HEK293 (cell line): ENCODE measurements around the gene ACTL8.

ENCODE experiments used
- CTCF ChIA-PET: fragments of 350-600 bp; formaldehyde crosslinking; extraction: SDS; loops from one replicate; lab custom pipeline; 2021; ENCODE audit warnings: antibody characterized with exemption; lab: Yijun Ruan, JAX
- POLR2A ChIA-PET: fragments of 300-600 bp; formaldehyde crosslinking; extraction: SDS; loops from one replicate; lab custom pipeline; 2020; ENCODE audit warnings: antibody characterized with exemption, inconsistent platforms; lab: Yijun Ruan, JAX
- H3K27ac ChIP-seq: fragments of 200-500 bp; sonication (Bioruptor generic); 2 replicates; pipeline ENCODE4 v1.5.1; 2014; ENCODE audit warnings: low read depth, low read length, control low read depth, inconsistent platforms; ENCODE audit errors: extremely low read depth
- H3K36me3 ChIP-seq, 2 experiments: fragments of 200-500 bp in 1 of 2; sonication (Bioruptor generic) in 1 of 2; 1 replicate in 1 of 2; 2 replicates in 1 of 2; pipeline ENCODE4 v1.5.1; 2014 to 2017; ENCODE audit warnings: inconsistent platforms in 2 of 2, low read length in 2 of 2; ENCODE audit not compliant: control insufficient read depth in 2 of 2, insufficient read depth in 1 of 2
- H3K4me1 ChIP-seq: fragments of 200-500 bp; sonication (Bioruptor generic); 2 replicates; pipeline ENCODE4 v1.5.1; 2014; ENCODE audit warnings: mild to moderate bottlenecking, low read length, inconsistent platforms; ENCODE audit not compliant: control insufficient read depth, insufficient read depth
- H3K4me3 ChIP-seq: 2 replicates; pipeline ENCODE4 v1.5.1; 2011; ENCODE audit warnings: low read depth, mild to moderate bottlenecking, control low read depth, low read length, moderate library complexity
- H3K9me3 ChIP-seq: fragments of 200-500 bp; sonication (Bioruptor generic); 2 replicates; pipeline ENCODE4 v1.5.1; 2014; ENCODE audit warnings: low read depth, low read length, inconsistent platforms; ENCODE audit not compliant: control insufficient read depth, insufficient read depth
- EGR2 ChIP-seq: fragments of 450-650 bp; formaldehyde crosslinking; IDR thresholded peaks from 2 replicates; pipeline ENCODE4 v1.5.1; 2016; ENCODE audit warnings: low read depth, missing biosample characterization, missing genetic modification characterization
- GFI1B ChIP-seq: fragments of 450-650 bp; formaldehyde crosslinking; IDR thresholded peaks from 2 replicates; pipeline ENCODE4 v1.5.1; 2016; ENCODE audit warnings: missing biosample characterization, missing genetic modification characterization
- SCRT2 ChIP-seq: fragments of 450-650 bp; formaldehyde crosslinking; IDR thresholded peaks from 2 replicates; pipeline ENCODE4 v1.5.1; 2016; ENCODE audit warnings: missing biosample characterization, missing genetic modification characterization
- SETDB1 ChIP-seq: IDR thresholded peaks from one replicate; pipeline ENCODE4 v1.6.1; 2017; ENCODE audit warnings: mild to moderate bottlenecking, low read length, moderate library complexity, mixed read lengths; ENCODE audit not compliant: insufficient read length
- ZBTB20 ChIP-seq: fragments of 450-650 bp; formaldehyde crosslinking; IDR thresholded peaks from 2 replicates; pipeline ENCODE4 v1.5.1; 2016; ENCODE audit warnings: missing biosample characterization, missing genetic modification characterization
- ZBTB48 ChIP-seq: fragments of 450-650 bp; formaldehyde crosslinking; IDR thresholded peaks from 2 replicates; pipeline ENCODE4 v1.5.1; 2016; ENCODE audit warnings: missing biosample characterization, missing genetic modification characterization
- ZBTB8A ChIP-seq: fragments of 450-650 bp; formaldehyde crosslinking; IDR thresholded peaks from 2 replicates; pipeline ENCODE4 v1.5.1; 2016; ENCODE audit warnings: missing biosample characterization, missing genetic modification characterization
- ZFP3 ChIP-seq: fragments of 450-650 bp; formaldehyde crosslinking; IDR thresholded peaks from 2 replicates; pipeline ENCODE4 v1.5.1; 2016; ENCODE audit warnings: low read depth, missing biosample characterization, missing genetic modification characterization
- ZIC2 ChIP-seq: fragments of 450-650 bp; formaldehyde crosslinking; IDR thresholded peaks from 2 replicates; pipeline ENCODE4 v1.5.1; 2016; ENCODE audit warnings: missing biosample characterization, missing genetic modification characterization
- ZNF10 ChIP-seq: fragments of 450-650 bp; formaldehyde crosslinking; IDR thresholded peaks from 2 replicates; pipeline ENCODE4 v1.5.1; 2017; ENCODE audit warnings: missing biosample characterization, missing genetic modification characterization
- ZNF140 ChIP-seq: fragments of 450-650 bp; formaldehyde crosslinking; IDR thresholded peaks from 2 replicates; pipeline ENCODE4 v1.5.1; 2016; ENCODE audit warnings: missing biosample characterization, missing genetic modification characterization
- ZNF169 ChIP-seq: fragments of 450-650 bp; formaldehyde crosslinking; IDR thresholded peaks from 2 replicates; pipeline ENCODE4 v1.5.1; 2016; ENCODE audit warnings: missing biosample characterization, missing genetic modification characterization
- ZNF174 ChIP-seq: fragments of 450-650 bp; formaldehyde crosslinking; IDR thresholded peaks from 2 replicates; pipeline ENCODE4 v1.5.0; 2017; ENCODE audit warnings: missing biosample characterization, mild to moderate bottlenecking, missing genetic modification characterization
- ZNF266 ChIP-seq: fragments of 450-650 bp; formaldehyde crosslinking; IDR thresholded peaks from 2 replicates; pipeline ENCODE4 v1.5.1; 2016; ENCODE audit warnings: missing biosample characterization, missing genetic modification characterization, low read depth
- ZNF501 ChIP-seq: fragments of 450-650 bp; formaldehyde crosslinking; IDR thresholded peaks from 2 replicates; pipeline ENCODE4 v1.5.1; 2016; ENCODE audit warnings: missing biosample characterization, missing genetic modification characterization
- ZNF529 ChIP-seq: fragments of 450-650 bp; formaldehyde crosslinking; IDR thresholded peaks from 2 replicates; pipeline ENCODE4 v1.5.1; 2017; ENCODE audit warnings: missing genetic modification characterization, missing biosample characterization; ENCODE audit not compliant: insufficient replicate concordance
- ZNF544 ChIP-seq: fragments of 450-650 bp; formaldehyde crosslinking; IDR thresholded peaks from 2 replicates; pipeline ENCODE4 v1.5.0; 2017; ENCODE audit warnings: missing biosample characterization, missing genetic modification characterization
- ZNF549 ChIP-seq: fragments of 450-650 bp; IDR thresholded peaks from 2 replicates; pipeline ENCODE4 v1.5.1; 2018; ENCODE audit warnings: missing biosample characterization, missing genetic modification characterization, mild to moderate bottlenecking, inconsistent platforms, moderate library complexity
- ZNF664 ChIP-seq: fragments of 450-650 bp; formaldehyde crosslinking; IDR thresholded peaks from 2 replicates; pipeline ENCODE4 v1.5.1; 2016; ENCODE audit warnings: missing biosample characterization, missing genetic modification characterization
- ZNF830 ChIP-seq: fragments of 450-650 bp; IDR thresholded peaks from 2 replicates; pipeline ENCODE4 v1.5.0; 2018; ENCODE audit warnings: missing biosample characterization, missing genetic modification characterization, low read depth, mild to moderate bottlenecking, moderate library complexity
- TF ChIP-seq, protein P1 (sequence below): fragments of 450-650 bp; formaldehyde crosslinking; IDR thresholded peaks from 2 replicates; pipeline ENCODE4 v1.5.1; 2016; ENCODE audit warnings: missing biosample characterization, missing genetic modification characterization
- TF ChIP-seq, protein P2 (sequence below): fragments of 450-650 bp; formaldehyde crosslinking; IDR thresholded peaks from 2 replicates; pipeline ENCODE4 v1.5.1; 2017; ENCODE audit warnings: missing biosample characterization, mild to moderate bottlenecking, missing genetic modification characterization, moderate library complexity
- TF ChIP-seq, protein P3 (sequence below): fragments of 450-650 bp; formaldehyde crosslinking; IDR thresholded peaks from 2 replicates; pipeline ENCODE4 v1.5.1; 2016; ENCODE audit warnings: missing biosample characterization, missing genetic modification characterization
- TF ChIP-seq, protein P4 (sequence below): fragments of 450-650 bp; formaldehyde crosslinking; IDR thresholded peaks from 2 replicates; pipeline ENCODE4 v1.5.1; 2016; ENCODE audit warnings: missing biosample characterization, missing genetic modification characterization, borderline replicate concordance
- TF ChIP-seq, protein P5 (sequence below): fragments of 450-650 bp; formaldehyde crosslinking; IDR thresholded peaks from 2 replicates; pipeline ENCODE4 v1.5.1; 2017; ENCODE audit warnings: missing biosample characterization, missing genetic modification characterization
- TF ChIP-seq, protein P6 (sequence below): fragments of 450-650 bp; IDR thresholded peaks from 2 replicates; pipeline ENCODE4 v1.5.1; 2018; ENCODE audit warnings: missing biosample characterization, missing genetic modification characterization

ACTL8 gene

DNA sequence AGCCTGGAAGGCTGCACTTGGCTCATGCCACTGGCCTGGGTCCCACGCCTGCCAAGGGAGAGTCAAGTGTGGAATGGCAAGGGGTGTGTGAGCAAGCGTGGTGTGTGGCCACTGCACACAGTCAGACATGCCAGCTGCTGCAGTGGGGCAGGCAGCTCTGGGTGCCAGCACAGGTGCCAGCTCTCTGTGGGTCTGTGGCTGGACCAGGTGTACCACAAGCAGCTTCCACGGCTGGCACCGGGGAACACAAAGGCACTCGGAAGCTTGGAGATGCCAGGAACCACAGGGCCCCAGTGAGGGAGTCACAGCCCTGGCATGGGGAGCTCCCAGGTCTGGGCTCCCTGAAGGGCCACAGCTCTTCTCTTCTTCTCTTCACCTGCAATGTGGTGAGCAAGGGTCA is 34.8 kb downstream of the ACTL8 start:
- CTCF ChIA-PET: interaction anchor here (0.9 kb wide), 1 partner anchor 53 kb away, joined by 3 read pairs; no protein-coding TSS in a partner anchor

DNA sequence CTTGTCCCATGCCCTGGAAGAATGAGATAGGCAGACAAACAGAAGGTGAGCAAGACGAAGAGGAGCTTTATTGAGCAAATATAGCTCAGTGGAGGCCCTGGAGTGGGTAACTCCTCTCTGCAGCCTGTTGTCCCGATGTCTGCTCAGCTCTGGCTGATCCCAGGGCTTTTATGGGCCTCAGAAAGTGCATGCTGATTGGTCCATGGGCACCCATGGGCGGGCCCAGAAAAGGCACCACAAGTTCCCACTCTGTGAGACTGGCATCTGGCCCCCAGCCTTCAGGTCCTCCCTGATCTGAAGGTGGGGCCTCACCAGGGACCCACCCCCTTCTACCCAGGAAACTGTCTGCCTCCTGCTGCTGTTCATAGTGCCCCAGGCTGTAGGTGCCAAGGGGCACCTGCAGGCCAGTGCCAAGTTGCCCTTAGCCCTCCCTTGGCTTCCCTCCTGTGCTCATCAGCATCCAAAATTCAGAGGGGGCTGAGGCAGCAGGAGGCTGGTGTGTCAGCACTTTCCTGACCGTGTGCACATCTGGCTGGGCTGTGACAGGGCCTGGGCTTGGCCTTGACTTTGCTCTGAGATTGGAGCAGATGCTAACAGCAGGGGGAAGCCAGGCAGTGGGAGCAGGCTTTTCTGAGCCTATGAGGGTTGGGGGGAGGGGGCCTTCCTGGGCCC is 35.4 kb downstream of the ACTL8 start:
- no peaks in the 10 kb centered on the region for H3K4me1 ChIP-seq
- H3K9me3 ChIP-seq: no peaks in the 10 kb centered on the region
- no peak overlapping the region for H3K27ac ChIP-seq
- ChIA-PET POLR2A (no interaction called here), CTCF (no interaction called here)
- H3K36me3 ChIP-seq: no peaks in the 10 kb centered on the region
- no peak overlapping the region for H3K4me3 ChIP-seq
- no peak for TF ChIP-seq GFI1B
- TF ChIP-seq, protein P1, sequence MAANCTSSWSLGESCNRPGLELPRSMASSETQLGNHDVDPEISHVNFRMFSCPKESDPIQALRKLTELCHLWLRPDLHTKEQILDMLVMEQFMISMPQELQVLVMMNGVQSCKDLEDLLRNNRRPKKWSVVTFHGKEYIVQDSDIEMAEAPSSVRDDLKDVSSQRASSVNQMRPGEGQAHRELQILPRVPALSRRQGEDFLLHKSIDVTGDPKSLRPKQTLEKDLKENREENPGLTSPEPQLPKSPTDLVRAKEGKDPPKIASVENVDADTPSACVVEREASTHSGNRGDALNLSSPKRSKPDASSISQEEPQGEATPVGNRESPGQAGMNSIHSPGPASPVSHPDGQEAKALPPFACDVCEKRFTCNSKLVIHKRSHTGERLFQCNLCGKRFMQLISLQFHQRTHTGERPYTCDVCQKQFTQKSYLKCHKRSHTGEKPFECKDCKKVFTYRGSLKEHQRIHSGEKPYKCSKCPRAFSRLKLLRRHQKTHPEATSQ (tag by site-specific recombination): no peak
- no peak for TF ChIP-seq ZNF140 (tag by site-specific recombination)
- no peak for TF ChIP-seq ZBTB48 (tag by site-specific recombination)
- peak; percentile 81 for TF ChIP-seq ZIC2 (tag by site-specific recombination)
- no peak for TF ChIP-seq ZNF830
- TF ChIP-seq, protein P2, sequence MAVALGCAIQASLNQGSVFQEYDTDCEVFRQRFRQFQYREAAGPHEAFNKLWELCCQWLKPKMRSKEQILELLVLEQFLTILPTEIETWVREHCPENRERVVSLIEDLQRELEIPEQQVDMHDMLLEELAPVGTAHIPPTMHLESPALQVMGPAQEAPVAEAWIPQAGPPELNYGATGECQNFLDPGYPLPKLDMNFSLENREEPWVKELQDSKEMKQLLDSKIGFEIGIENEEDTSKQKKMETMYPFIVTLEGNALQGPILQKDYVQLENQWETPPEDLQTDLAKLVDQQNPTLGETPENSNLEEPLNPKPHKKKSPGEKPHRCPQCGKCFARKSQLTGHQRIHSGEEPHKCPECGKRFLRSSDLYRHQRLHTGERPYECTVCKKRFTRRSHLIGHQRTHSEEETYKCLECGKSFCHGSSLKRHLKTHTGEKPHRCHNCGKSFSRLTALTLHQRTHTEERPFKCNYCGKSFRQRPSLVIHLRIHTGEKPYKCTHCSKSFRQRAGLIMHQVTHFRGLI (tag by site-specific recombination): peak; percentile 75; the same call in 1 of the 2 replicates
- TF ChIP-seq ZNF169 (tag by site-specific recombination): no peak
- TF ChIP-seq EGR2: no peak
- TF ChIP-seq, protein P3, sequence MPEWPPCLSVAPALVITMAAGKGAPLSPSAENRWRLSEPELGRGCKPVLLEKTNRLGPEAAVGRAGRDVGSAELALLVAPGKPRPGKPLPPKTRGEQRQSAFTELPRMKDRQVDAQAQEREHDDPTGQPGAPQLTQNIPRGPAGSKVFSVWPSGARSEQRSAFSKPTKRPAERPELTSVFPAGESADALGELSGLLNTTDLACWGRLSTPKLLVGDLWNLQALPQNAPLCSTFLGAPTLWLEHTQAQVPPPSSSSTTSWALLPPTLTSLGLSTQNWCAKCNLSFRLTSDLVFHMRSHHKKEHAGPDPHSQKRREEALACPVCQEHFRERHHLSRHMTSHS: no peak
- TF ChIP-seq ZNF529 (tag by site-specific recombination): no peak
- no peak for TF ChIP-seq ZBTB8A (tag by site-specific recombination)
- no peak for TF ChIP-seq ZNF501 (tag by site-specific recombination)
- peak; percentile 14 for TF ChIP-seq SETDB1
- TF ChIP-seq, protein P4, sequence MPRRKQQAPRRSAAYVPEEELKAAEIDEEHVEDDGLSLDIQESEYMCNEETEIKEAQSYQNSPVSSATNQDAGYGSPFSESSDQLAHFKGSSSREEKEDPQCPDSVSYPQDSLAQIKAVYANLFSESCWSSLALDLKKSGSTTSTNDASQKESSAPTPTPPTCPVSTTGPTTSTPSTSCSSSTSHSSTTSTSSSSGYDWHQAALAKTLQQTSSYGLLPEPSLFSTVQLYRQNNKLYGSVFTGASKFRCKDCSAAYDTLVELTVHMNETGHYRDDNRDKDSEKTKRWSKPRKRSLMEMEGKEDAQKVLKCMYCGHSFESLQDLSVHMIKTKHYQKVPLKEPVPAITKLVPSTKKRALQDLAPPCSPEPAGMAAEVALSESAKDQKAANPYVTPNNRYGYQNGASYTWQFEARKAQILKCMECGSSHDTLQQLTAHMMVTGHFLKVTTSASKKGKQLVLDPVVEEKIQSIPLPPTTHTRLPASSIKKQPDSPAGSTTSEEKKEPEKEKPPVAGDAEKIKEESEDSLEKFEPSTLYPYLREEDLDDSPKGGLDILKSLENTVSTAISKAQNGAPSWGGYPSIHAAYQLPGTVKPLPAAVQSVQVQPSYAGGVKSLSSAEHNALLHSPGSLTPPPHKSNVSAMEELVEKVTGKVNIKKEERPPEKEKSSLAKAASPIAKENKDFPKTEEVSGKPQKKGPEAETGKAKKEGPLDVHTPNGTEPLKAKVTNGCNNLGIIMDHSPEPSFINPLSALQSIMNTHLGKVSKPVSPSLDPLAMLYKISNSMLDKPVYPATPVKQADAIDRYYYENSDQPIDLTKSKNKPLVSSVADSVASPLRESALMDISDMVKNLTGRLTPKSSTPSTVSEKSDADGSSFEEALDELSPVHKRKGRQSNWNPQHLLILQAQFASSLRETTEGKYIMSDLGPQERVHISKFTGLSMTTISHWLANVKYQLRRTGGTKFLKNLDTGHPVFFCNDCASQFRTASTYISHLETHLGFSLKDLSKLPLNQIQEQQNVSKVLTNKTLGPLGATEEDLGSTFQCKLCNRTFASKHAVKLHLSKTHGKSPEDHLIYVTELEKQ (tag by site-specific recombination): no peak
- TF ChIP-seq, protein P5, sequence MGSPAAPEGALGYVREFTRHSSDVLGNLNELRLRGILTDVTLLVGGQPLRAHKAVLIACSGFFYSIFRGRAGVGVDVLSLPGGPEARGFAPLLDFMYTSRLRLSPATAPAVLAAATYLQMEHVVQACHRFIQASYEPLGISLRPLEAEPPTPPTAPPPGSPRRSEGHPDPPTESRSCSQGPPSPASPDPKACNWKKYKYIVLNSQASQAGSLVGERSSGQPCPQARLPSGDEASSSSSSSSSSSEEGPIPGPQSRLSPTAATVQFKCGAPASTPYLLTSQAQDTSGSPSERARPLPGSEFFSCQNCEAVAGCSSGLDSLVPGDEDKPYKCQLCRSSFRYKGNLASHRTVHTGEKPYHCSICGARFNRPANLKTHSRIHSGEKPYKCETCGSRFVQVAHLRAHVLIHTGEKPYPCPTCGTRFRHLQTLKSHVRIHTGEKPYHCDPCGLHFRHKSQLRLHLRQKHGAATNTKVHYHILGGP: no peak
- no peak for TF ChIP-seq ZNF10
- TF ChIP-seq ZNF266 (tag by site-specific recombination): no peak

More for the DNA sequence above, 34.8 kb downstream of the ACTL8 start:
- H3K9me3 ChIP-seq: no peaks in the 10 kb centered on the region
- no peak overlapping the region for H3K4me3 ChIP-seq
- no peaks in the 10 kb centered on the region for H3K4me1 ChIP-seq
- no peak overlapping the region for H3K27ac ChIP-seq
- H3K36me3 ChIP-seq: no peaks in the 10 kb centered on the region
- TF ChIP-seq ZNF544 (tag by site-specific recombination) (no peak), SCRT2 (tag by site-specific recombination) (no peak), ZNF174 (tag by site-specific recombination) (no peak), ZFP3 (no peak), ZNF549 (no peak), ZBTB20 (no peak), ZNF664 (no peak)
- TF ChIP-seq, protein P6, sequence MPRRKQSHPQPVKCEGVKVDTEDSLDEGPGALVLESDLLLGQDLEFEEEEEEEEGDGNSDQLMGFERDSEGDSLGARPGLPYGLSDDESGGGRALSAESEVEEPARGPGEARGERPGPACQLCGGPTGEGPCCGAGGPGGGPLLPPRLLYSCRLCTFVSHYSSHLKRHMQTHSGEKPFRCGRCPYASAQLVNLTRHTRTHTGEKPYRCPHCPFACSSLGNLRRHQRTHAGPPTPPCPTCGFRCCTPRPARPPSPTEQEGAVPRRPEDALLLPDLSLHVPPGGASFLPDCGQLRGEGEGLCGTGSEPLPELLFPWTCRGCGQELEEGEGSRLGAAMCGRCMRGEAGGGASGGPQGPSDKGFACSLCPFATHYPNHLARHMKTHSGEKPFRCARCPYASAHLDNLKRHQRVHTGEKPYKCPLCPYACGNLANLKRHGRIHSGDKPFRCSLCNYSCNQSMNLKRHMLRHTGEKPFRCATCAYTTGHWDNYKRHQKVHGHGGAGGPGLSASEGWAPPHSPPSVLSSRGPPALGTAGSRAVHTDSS (tag by site-specific recombination): no peak
- POLR2A ChIA-PET: no interaction called here
